Neural cell (in vitro differentiated cells): ENCODE measurements around the gene RXFP4.

Experiments
- EP300 ChIP-seq: fragments of 450-650 bp; conservative IDR thresholded peaks from 2 replicates; pipeline ENCODE4 v1.6.1; 2014; ENCODE audit warnings: antibody characterized with exemption, mild to moderate bottlenecking, moderate library complexity; ENCODE audit not compliant: poor library complexity, severe bottlenecking
- RAD21 ChIP-seq: fragments of 450-650 bp; conservative IDR thresholded peaks from 2 replicates; pipeline ENCODE4 v1.6.1; 2014; ENCODE audit warnings: antibody characterized with exemption, mild to moderate bottlenecking, moderate library complexity
- TAF1 ChIP-seq: IDR thresholded peaks from 2 replicates; pipeline ENCODE4 v1.6.1; 2012; ENCODE audit warnings: low read depth
- TF ChIP-seq, protein P1 (sequence below): fragments of 450-650 bp; IDR thresholded peaks from 2 replicates; pipeline ENCODE4 v1.5.1; 2014; ENCODE audit warnings: antibody characterized with exemption, mild to moderate bottlenecking, moderate library complexity; ENCODE audit not compliant: poor library complexity, severe bottlenecking

DNA sequence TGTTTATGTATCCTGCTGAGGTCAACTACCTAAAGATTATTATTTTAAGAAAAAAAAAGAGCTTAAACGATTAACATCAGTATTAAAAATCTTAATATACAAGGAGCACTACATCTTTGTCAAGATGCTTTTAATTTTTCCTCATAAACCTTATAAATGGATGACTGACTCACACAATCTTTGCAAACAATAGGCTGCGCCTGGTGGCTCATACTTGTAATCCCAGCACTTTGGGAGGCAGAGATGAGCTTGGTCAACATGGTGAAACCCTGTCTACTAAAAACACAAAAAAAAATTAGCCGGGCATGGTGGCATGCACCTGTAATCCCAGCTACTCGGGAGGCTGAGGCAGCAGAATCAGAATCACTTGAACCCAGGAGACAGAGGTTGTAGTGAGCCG lies 9.0 kb upstream of the RXFP4 start:
- TF ChIP-seq RAD21 (no peak), TAF1 (no peak), EP300 (no peak)
- TF ChIP-seq, protein P1, sequence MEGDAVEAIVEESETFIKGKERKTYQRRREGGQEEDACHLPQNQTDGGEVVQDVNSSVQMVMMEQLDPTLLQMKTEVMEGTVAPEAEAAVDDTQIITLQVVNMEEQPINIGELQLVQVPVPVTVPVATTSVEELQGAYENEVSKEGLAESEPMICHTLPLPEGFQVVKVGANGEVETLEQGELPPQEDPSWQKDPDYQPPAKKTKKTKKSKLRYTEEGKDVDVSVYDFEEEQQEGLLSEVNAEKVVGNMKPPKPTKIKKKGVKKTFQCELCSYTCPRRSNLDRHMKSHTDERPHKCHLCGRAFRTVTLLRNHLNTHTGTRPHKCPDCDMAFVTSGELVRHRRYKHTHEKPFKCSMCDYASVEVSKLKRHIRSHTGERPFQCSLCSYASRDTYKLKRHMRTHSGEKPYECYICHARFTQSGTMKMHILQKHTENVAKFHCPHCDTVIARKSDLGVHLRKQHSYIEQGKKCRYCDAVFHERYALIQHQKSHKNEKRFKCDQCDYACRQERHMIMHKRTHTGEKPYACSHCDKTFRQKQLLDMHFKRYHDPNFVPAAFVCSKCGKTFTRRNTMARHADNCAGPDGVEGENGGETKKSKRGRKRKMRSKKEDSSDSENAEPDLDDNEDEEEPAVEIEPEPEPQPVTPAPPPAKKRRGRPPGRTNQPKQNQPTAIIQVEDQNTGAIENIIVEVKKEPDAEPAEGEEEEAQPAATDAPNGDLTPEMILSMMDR = no peak
